Measurements from ENCODE around the gene TMPRSS7.

Gene TMPRSS7

GRCh38 chr3:112116748-112117186, 82.2 kb downstream of the TMPRSS7 start:
- H3K4me3 ChIP-seq (ENCODE audit: low read depth, low read length): no peak overlapping the region
- TF ChIP-seq CTCF (IDR thresholded peaks at IDR 0.05; ENCODE audit: low read depth, low read length): no peak
- no peak for DNase-seq
- no peaks in the 10 kb centered on the region for H3K36me3 ChIP-seq
- H3K27me3 ChIP-seq: no peaks in the 10 kb centered on the region
- no peaks in the 10 kb centered on the region for H3K9me3 ChIP-seq
- no peaks in the 10 kb centered on the region for H3K4me1 ChIP-seq

- TF ChIP-seq CTCF (IDR thresholded peaks at IDR 0.05; ENCODE audit: low read depth, low read length): no peak
- H3K36me3 ChIP-seq: no peaks in the 10 kb centered on the region
Observed at GRCh38 chr3:112117415-112117814, 82.9 kb downstream of the TMPRSS7 start.

GRCh38 chr3:112117841-112118571, 83.5 kb downstream of the TMPRSS7 start:
- Histone ChIP-seq H3K4me1 (no peaks in the 10 kb centered on the region), H3K27me3 (no peaks in the 10 kb centered on the region), H3K9me3 (no peaks in the 10 kb centered on the region), H3K36me3 (no peaks in the 10 kb centered on the region), H3K4me3 (ENCODE audit: low read depth, low read length) (no peak overlapping the region)
- DNase-seq: no peak
- TF ChIP-seq CTCF (IDR thresholded peaks at IDR 0.05; ENCODE audit: low read depth, low read length): no peak

More at GRCh38 chr3:112117415-112117814, 82.9 kb downstream of the TMPRSS7 start:
- Histone ChIP-seq H3K9me3 (no peaks in the 10 kb centered on the region), H3K27me3 (no peaks in the 10 kb centered on the region), H3K4me3 (ENCODE audit: low read depth, low read length) (no peak overlapping the region), H3K4me1 (no peaks in the 10 kb centered on the region)
- DNase-seq: no peak

- TF ChIP-seq CTCF (IDR thresholded peaks at IDR 0.05; ENCODE audit: low read depth, low read length): no peak
- Histone ChIP-seq H3K4me1 (no peaks in the 10 kb centered on the region), H3K27me3 (no peaks in the 10 kb centered on the region), H3K4me3 (ENCODE audit: low read depth, low read length) (no peak overlapping the region), H3K36me3 (no peaks in the 10 kb centered on the region), H3K9me3 (no peaks in the 10 kb centered on the region)
- DNase-seq: no peak
Observed at GRCh38 chr3:112119962-112120836, 85.7 kb downstream of the TMPRSS7 start.

GRCh38 chr3:112121577-112122547, 87.3 kb downstream of the TMPRSS7 start:
- no peak for TF ChIP-seq CTCF (IDR thresholded peaks at IDR 0.05; ENCODE audit: low read depth, low read length)
- no peaks in the 10 kb centered on the region for H3K27me3 ChIP-seq
- no peaks in the 10 kb centered on the region for H3K9me3 ChIP-seq
- no peaks in the 10 kb centered on the region for H3K36me3 ChIP-seq
- no peaks in the 10 kb centered on the region for H3K4me1 ChIP-seq
- no peak for DNase-seq
- no peak overlapping the region for H3K4me3 ChIP-seq (ENCODE audit: low read depth, low read length)

All from BE2C (cell line).